HG03571 (cell line): Measurements from ENCODE around the gene MDP1.

Source experiments
- ATAC-seq: cut with Tn5 transposase; IDR thresholded peaks from one replicate; pipeline ENCODE4 v1.9.1; 2021; ENCODE audit not compliant: unreplicated experiment

MDP1 gene

DNA sequence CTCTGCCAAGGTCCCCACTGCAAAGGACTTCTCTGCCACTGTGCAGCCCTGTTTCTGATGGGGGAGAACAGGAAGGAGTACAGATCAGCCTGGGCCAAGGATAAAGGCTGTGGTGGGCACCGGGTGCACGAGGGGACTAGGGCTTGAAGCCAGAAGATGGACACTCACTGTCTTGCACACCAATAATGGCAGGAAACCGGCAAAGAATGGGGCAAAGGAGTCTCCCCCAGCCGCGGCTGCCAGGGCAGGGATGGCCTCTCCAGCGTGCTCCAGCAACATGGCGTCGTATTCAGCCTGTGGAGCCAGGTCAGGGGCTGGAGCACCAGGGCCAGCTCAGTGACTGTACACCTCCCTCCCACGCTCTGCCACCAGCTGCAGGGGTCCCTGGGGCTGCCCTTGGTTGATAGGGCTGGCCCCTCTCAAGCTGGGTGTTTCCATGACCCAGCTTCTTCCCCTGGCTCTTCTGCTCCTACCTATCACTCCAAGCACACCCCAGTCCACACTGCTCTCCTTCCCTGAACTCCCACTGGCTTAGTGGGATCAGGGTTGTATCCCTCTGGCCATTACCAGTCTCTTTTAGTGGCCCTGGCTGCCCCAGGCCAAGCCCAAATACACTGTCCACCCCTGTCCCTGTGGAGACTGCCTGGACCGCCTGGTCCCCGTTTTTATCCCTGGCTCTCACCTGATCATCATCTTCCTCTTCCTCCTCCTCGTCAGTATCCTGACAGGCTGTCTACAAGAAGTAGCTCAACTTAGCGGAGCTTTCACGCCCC is 33.6 kb downstream of the MDP1 start:
- ATAC-seq: no peak

DNA sequence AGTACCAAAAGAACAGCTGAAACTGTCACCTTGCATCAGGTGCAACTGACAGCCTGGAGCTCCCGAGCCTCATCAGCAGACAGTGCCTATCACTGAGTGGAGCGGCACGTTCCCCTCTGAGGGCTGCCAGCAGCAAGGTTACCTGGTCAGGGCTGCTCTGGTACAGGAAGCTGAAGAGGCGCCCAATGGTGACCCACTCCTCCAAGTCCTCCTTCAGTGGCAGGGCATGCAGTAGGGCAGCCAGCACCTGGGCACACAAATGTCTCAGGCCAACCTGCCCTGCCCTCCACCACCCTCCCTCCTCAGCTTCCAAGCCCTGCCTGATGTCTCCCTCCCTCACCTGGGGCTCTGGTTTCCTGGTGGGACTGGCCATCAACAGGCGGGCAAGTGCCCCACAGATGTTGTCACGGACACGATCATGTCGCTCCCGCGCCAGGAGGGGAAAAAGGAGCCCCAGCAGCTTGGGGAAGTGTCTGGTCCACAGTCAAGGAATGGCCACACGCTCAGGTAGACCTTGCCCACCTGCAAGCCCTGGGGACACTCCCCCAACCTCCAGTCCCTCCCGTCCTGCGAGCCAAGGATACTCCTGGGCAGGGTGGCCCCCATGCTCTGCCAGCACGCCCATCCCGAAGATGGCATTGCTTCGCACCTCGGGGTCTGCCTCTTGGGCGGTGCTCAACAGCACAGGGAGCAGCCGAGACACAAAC is 34.3 kb downstream of the MDP1 start:
- no peak for ATAC-seq

DNA sequence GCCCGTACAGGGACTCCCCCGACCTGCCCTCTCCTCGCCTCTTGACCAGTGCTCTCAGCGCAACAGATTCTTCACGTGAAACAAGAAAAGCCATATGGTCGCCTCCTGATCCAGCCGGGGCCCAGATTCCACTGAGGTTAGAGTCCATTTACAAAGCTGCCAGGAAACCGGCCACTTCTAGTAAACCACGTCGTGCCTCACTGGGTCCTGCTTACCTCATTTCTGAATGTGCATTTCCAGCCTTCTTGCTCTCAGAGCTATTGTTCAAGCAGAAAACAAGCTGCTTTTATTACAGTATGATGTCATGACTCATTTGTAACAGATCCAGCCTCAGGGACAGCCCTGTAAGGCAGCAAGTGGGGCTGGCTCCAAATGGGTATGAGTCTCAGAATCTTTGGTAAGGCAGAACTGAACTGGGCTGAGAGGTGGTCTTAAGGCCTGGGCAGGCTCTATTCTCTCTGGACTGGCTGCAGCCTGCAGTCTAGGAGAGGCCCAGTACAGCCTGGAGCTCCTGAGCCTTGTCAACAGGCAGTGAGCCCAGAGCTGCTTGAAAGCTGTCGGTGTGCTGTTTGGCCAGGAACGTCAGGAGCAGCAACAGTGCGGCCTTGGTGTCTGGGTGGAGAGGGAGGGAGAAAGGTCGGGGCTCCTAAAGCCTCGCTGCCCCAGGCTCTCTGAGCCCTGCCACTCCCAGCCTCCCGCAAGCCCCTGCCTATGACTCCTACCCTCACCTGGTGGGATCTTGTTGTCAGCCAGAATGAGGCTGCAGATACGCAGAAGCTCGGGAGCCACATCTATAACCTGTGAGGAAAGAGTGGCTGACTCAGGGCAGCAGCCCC is 35.7 kb downstream of the MDP1 start:
- ATAC-seq: no peak

DNA sequence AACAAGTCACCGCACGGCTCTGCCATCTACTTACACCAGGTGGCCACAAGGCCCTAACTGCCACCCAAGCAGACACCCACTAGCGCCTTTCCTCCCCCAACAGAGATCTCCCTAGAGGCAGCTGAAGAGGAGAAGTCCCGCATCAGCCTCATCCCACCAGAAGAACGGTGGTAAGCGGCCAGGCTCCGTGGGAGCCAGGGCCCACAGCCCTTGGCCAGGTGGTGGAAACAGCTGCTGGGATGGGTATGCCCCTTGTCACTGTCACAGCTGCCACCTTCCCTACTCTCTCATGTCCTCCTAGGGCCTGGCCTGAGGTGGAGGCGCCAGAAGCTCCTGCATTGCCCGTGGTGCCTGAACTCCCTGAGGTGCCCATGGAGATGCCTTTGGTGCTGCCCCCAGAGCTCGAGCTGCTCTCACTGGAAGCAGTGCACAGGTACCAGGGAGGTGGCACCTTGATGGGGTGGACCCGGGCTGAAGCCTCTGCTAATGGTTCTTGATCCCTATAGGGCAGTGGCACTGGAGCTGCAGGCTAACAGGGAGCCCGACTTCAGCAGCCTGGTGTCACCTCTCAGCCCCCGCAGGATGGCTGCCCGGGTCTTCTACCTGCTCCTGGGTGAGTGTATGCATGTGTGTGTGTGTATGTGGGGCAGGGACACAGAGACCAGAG is 36.4 kb downstream of the MDP1 start:
- no peak for ATAC-seq

DNA sequence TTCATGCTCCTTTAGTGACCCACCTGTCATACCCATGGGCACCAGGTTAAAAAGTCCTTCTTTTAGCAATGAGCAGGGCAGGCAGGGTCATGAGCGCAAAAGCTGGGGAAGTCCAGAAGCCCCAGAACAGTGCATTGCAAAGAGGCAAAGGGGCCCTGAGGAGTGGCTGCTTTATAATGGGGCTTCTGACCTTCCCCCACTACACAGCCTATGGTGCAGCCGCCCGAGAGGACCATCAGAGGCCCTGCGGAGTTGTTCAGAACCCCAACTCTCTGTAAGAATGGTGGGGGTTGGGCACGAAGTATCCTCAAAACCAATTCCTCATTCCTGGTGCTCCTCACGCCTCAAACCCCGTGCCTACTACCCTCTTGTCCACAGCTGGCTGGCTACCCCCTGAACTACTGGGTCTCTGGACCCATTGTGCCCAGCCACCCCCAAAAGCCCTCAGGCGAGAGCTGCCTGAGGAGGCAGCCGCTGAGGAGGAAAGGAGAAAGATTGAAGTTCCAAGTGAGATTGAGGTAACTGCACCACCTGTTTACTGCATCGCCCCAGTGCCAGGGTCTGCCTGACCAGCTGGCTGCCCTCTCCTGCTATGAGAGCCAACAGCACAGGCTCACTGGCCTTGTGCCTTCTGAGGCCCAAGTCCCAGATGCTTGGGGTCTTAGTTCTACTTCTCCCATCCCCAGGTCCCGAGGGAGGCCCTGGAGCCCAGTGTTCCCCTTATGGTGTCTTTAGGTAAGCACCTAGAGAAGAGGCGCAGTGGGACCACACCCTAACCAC is 37.3 kb downstream of the MDP1 start:
- ATAC-seq: no peak

DNA sequence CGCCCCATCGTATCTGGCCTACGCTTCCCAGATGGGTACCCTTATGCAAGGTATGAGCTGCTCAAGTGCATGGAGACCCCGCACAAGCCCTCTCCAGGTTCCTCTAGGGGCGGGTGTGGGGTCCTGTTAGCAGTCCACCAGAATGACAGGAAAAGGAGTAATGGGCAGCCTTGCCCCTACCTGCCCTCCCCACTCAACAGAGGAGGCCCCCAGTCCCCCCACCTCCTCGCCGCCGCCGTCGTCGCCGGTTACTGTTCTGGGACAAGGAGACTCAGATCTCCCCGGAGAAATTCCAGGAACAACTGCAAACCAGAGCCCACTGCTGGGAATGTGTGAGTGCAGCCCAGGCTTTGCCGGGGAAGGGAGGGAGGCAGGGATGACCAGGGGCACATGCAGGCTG is 38.0 kb downstream of the MDP1 start:
- ATAC-seq: no peak

DNA sequence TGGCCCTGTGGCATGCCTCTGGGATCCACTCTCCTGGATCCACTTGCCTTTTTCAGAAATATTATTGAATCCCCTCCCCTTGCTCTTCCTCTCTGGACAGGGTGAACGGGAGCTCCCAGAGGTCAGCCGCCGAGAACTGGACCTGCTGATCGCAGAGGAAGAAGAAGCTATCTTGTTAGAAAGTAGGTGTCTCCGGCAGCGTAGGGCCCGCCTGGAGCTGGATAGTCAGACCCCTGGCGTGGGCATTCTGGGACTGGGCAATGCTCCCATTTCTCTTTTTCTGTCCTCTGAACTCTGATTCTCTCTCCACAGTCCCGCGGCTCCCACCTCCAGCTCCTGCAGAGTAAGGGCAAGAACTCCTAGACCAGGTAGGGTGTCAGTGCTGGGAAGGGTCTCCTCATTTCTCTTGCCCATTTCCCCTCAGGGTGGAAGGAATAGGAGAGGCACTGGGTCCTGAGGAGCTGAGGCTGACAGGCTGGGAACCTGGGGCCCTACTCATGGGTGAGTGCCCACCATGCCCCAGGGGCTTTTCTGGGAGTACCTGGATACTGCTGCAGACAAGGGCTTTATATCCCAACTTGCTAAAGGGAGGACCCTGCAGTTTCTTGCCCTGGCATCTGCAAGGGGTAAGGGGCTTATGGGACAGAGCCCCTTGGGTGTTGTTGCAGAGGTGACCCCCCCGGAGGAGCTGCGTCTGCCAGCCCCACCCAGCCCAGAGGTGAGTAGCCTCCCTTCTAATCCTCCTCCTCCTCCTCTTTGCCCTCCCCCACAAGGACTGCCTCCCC is 38.6 kb downstream of the MDP1 start:
- ATAC-seq: no peak

DNA sequence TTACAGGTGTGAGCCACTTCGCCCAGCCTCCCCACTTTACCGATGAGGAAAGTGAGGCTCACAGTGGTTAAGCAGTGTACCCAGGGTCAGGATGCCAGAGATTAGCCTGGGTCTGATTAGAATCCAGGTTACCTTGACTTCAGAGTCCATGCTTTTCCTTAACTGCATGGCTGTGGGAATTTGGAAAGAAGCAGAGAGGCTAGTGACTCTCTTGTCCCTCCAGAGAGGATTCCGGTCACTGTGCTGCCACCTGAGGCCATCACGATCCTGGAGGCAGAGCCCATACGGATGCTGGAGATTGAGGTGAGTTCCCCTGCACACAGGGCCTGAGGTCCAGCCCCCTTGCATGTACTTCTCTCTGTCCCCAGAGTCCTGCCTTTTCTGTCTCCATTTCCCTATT is 39.3 kb downstream of the MDP1 start:
- ATAC-seq: no peak

DNA sequence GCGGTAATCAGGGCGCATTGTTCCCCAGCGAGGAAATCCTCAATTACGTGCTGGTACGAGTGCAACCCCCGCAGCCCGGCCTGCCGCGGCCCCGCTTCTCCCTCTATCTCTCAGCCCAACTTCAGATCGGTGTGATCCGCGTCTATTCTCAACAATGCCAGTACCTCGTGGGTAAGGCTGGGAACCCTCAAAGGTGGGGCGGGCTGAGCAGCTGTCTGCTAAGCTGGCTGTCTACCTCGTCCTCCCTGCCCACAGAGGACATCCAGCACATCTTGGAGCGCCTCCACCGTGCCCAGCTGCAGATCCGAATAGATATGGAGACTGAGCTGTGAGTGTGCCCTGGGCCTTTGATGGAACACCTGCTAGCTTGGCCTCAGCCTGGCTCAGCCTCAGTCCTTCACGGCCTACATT is 43.0 kb downstream of the MDP1 start:
- ATAC-seq: no peak

DNA sequence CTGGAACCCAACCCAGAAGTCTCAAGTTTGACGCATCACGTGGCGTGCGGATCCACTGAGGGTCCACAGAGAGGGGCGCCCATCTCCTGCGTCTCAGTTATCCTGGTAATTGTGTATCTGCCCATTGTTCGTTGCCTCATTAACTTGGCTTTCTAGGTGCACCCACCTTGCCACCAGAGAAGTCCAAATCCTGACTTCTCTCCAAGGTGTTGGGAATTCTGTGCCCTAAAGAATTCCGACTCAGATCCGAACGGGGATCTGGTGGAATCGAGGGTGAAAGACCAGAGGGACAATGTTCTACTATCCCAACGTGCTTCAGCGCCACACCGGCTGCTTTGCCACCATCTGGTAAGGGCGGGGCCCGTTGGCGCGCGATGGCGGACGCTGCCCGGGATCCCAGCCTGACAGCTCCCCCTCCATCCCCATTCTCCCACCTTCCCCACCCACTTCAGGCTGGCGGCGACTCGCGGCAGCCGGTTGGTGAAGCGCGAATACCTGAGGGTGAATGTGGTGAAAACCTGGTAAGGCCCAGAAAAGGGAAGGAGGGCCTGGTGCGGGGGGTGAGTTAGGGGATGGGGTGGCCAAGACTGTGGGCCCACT is 43.5 kb downstream of the MDP1 start:
- no peak for ATAC-seq

DNA sequence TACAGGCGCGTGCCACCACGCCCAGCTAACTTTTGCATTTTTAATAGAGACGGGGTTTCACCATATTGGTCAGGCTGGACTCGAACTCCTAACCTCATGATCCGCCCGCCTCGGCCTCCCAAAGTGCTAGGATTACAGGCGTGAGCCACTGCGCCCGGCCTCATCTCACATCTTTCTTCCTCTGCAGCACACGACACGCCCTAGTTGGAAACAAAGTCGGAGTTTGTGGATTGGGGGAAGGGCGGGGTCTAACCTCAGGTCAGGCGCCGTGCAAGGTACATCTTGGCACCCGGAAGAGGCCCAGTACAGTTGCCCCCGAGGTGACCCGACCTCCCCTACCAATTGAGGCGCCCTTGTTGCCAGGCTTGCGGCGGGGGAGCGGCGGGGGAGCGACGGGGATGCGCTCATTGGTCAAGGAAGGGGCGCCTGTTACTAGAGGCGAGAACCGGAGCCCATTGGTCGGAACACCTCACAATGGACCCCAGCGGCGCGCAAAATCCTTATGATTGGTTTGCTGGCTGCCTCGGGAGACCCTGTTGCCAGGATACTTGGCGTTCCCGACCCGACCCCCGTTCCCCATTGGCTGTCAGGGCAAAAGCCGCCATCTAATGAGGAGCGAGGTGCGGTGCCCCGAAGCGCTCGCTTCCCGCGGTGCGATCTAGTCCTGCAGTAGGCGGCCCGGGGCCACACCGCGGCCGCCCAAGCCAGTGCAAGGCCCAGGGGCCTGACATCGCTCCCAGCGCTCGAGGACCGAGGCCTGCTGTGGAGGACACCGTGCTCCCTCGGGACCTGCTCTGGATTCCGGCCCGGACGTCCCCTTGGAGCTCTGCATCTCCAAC is 44.2 kb downstream of the MDP1 start, which contains the start of gene REC8:
Gene REC8, plus strand, starts transcription at position 659 of the 839 bp plus-strand sequence. CDS start 473 bp downstream, outside the sequence.
- ATAC-seq: peak; percentile 87

DNA sequence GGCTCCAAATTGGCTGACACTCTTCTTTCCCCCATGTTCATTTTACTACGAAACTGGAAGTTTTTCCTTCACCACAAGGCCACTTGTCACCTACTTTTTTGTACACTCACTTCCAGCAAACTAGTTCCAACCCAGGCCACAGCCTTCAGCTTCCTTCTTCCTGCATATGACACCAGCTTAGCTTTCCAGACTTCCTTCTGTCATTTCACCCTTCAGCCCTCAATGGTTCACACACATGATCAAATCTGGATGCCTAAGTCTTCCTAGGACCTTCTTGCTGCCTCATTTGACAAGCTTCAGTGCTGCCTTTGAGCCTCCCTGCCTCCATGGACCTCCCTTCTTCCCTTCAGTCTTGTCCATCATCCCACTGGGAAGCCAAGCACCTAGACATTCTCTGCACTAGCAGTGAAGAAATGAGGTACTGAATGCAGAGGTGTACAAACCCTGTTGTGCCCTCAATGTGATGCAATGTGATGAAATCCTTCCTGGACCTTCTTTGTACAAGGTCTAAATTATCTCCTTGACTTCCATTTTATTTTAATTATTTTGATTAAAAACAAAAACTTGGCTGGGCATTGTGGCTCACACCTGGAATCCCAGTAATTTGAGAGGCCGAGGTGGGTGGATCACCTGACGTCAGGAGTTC is 48.3 kb downstream of the MDP1 start:
- no peak for ATAC-seq

DNA sequence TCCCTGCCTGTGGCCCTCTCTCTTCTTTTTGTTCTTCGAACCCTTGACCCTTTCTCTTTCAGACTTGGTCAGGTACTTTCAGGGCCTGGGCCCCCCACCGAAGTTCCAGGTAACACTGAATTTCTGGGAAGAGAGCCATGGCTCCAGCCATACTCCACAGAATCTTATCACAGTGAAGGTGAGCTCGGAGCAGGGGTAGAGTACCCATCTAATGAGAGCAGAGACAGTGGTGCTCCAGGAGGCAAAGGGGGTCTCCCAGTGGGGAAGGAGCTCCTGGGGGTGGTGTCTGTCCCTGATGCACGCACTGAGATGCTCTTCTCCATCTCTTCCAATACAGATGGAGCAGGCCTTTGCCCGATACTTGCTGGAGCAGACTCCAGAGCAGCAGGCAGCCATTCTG is 50.1 kb downstream of the MDP1 start:
- ATAC-seq: no peak

DNA sequence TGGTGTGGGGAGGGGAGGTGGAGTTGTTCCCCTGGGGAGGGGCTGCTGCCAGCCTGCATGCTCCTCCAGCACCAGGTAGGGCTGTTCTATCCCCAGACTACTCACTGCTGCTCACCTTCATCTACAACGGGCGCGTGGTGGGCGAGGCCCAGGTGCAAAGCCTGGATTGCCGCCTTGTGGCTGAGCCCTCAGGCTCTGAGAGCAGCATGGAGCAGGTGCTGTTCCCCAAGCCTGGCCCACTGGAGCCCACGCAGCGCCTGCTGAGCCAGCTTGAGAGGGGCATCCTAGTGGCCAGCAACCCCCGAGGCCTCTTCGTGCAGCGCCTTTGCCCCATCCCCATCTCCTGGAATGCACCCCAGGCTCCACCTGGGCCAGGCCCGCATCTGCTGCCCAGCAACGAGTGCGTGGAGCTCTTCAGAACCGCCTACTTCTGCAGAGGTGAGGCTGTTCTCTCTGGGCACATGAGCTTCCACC is 51.3 kb downstream of the MDP1 start:
- ATAC-seq: no peak
